ENCODE data around the gene KLHL25.

Gene KLHL25

DNA sequence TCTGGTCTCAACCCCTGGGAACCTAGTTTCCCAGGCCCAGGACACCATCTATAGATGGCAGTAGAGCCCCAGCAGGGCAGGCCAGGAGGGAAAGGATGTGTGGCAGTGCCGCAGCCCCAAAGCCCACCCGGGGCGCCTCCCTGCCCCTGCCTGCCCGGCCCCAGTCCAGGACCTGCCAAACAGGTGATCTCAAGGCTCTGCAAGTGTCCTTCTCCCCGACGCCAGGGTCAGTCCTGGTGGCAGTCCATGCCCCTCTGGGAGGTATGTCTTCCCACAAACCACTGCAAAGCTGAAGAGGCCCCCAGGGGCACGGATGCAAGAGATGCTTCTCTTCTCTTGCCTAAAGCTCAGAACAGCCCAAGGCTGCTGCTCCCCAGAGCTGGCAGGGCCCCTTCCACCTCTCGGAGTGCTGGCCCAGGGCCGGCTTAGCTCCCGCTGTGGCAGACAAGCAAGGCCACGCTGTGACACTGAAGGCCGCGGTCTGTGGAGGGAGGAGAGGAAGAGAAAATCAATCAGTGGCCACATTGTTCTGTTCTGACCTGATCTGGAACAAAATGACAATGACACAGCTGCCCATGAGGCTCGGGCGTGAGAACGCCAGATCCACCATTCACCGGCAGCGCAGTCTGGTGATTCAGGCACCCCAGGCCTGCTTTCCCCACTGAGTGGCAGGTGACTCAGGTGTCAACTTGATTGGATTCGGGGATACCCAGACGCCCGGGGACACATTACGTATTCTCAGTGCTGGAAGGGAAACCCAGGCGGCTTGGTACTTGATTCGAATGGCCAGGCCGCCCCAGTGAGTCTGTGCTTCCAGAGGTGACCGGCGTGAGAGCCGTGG lies 34.0 kb downstream of the KLHL25 start:
- no peak for DNase-seq

DNA sequence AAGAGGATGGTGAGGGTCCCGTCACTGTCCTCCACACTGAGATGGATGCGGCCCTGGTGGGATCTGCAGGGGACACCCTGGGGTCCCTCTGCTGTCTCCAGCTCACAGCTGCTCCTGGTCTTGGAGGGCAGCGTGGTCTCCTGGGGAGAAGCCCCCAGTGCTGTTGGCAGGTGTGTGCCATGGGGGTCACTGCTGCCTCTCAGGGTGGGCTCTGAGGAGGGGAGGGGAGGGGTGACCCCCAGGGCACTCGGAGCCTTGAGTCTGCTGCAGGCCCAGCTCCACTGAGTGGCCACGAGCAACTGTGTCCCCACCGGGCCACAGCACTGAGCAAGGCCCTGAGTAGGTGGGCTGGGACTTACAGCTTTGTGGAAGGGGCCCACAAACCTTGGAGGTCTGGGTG lies 34.7 kb downstream of the KLHL25 start:
- DNase-seq = no peak

DNA sequence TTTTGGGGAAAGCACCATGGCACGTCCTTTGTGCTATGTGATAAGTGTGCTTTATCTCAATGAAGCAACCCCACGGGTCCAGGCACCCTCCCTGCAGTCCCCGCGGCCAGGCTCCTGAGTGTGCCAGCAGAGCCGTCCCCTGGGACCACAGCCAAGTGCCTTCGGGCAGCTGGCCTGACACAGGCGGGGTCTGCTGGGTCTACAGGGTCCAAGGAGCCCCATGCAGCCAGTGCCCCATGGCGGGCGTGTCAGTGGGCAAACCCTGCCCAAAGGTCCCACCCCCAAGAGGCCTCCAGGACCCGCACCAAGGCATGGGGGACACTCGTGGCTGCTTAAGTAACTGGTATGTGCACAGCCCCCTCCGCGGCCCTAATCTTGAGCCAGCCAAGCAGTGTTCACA lies 35.3 kb downstream of the KLHL25 start:
- DNase-seq = no peak

DNA sequence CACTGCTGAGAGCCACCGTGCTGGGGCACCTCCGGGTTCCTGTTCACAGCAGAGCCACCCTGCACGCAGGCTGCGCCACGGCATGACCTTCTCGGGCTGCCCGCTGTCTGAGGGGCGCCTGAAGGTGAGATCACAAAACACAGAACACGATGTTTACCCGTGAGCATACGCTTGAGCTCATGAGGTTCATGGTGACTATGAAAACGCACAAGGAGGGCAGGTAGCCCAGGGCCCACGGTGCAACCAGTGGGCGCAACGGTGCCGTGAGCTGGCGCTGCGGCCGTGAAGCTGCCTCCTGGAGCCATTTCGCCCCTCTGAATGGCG lies 36.1 kb downstream of the KLHL25 start:
- DNase-seq = no peak

DNA sequence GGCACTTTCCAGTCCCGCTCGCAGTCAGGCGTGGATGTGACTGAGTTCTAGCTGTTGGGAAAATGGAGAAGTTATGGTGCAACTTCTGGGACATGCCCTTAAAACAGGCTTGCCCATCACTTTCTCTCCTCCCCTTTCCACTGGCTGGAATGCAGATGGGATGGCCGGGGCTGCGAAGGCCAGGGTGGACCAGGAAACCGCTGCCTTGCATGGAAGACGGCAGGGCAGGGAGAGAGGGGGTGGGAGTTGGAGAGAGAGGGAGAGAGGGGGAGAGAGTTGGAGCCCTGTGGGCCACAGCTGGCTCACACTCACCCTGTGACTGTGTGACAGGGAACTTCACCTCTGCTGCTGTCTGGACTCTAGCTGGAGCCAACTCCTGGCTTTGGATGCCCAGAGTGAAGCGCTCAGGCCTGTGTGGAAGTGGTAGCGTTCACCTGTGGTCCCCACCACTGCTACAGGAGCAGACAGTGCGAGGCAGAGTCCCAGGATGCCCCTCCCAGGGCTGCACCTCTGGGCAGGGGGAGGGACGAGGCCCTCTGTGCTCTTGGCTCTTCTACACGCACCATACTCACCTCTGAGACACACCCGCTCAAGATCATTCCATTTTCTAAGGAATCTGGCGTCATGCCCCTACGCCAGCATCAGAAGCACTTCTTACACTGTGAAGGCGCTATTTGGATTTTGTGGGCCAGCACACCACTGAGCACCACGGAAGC lies 36.6 kb downstream of the KLHL25 start:
- no peak for DNase-seq

DNA sequence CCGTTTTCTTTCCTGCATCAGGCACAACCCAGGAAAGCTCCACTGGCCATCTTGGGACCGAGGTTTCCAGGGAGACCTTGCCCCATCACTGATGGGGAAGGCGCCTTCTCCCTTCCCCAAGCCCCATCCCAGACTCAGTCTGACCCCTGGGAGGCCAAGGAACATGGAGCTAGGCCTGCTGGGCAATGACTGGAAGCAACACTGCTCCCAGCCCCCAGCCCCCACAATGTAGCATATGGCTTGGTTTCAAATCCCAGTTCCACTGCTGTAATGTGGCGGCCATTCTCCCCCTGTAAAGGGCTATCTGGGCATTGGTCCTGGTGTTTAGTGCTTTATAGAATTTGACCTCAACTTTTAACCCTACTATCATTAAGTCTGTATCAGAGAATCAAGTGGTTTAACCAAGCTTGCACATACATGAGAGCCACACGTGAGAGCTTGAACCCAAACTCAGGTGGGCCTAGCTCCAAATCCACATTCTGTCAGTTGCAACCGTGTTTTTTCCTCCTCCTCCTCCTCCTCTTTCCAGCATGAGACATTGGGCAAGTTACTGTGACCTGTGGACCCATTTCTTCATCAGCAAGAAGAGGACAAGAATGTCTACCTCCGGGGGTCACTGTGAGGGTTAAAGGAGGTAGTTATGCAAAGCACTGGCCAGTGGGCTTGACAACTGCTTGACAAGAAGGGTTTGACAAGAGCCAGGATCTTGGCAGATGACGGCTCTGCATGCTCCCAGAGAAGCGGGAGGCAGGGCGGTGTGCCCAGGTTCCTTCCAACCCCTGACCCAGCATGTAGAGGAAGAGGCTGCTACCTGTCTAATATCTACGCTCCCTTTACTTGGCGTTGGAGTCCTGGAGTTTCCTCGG lies 37.4 kb downstream of the KLHL25 start:
- DNase-seq = no peak

DNA sequence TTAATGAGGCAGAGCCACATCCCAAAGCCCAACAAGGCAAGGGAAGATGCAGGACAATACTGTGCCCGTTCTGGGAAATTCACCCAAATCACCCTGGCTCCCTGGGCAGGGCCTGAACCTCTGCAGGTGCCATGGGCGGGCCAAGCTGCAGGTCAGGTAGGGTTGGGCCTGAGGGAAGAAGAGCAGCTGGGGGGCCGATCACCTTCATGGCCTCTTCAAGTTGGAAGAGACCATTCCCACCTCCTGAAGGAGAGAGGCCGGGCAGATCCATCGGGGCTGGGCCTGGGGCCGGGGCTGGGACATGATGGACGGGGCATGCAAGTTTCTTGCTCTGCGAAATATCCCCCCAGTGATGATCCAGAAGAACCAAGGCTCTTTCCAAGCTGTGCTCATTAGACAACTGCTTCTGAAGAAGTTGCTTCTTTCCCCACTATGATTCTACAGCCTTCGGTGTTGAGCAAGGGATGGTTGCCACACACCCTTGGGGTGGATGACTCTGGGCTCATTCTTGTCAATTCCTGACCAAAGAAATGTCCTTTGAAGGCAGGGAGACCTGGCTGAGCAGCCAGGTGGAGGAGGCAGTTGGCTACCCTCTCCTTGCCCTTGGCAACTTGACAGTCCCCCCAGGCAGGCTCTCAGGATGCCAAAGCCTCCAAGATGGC lies 38.2 kb downstream of the KLHL25 start:
- DNase-seq = no peak

DNA sequence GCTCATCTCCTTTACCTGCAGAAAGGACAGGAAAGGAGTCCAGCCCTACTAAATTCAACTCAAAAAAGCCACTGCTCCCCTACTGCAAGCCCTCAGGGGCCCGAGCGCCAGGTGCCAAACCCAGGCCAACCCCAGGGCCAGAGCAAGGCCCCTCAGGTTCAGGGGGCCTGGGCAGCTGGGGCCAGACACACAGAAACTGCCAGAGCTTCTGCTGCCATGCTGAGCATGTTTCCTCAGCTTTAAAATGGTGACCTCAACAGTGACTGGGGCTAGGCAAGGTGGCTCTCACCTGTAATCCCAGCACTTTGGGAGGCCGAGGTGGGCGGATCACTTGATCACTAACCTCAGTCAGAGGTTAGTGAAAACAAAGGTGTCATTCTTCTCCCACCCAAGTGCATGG lies 38.8 kb downstream of the KLHL25 start:
- no peak for DNase-seq

DNA sequence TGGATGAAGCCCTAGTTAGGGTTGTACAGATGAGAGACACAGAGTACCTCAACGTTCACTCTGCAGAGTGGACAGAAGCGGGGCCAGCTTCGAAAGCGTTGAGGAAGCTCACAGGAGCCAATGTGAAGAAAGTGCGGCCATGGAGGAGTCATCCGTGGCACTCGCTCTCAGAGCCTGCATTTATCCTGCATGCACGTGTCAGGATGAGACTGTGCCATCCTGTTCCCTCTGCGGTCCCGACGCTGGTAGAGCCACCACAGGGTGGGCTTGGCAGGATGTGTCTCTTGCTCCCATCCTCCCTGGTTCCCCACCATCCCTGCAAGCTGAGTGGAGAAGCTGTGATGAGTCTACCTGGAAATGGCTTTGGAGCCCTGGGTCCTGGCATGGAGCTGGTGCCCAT lies 39.3 kb downstream of the KLHL25 start:
- DNase-seq = no peak

DNA sequence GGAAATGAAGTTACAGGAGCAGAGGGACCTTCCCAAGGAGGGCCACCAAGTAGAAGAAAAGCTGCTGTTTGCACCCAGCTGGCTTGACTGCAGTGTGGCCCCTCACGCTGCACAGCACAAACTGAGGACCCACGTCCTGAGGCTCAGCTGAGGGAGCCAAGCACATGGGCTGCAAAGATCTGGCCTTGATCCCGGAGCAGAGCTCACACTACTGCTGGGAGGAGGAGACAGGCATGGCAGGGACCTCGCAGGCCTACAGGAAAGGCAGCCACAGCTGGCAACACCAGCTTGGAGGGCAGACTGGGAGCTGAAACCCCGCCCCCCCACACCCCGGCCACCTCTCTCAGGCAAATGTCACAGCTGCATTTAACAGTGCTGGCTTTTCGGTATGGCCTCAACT lies 39.7 kb downstream of the KLHL25 start:
- no peak for DNase-seq

DNA sequence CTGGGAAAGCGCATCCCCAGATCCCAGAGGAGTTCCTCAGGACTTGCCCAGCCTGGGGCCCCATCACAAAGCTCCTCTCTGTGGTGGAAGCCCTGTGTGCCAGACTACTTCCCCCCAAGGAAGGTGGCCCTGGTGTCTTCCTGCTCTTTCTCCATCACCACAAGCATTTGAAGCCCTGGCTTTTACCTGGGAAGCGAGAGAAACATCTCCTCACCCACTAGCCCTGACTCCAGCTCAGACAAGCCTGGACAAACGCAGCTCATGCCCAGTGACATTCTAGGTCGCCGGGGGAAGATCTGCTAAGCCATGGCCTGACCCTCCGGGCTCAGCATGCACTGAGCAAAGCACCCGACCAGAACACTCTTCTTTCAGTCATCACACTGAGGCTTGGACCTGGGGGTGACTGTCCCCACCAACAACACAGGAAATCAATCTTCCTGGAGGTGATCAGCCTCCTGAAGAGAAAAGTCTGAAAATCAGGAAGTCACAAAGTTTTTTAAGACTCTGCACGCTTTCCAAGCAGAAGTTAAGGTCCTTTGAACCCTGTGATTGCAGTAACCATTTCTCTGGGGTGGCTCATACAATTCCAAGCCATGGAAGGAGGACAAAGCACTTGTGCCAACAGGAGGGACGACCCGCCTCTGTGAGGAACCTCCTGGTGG lies 40.8 kb downstream of the KLHL25 start:
- DNase-seq = no peak

DNA sequence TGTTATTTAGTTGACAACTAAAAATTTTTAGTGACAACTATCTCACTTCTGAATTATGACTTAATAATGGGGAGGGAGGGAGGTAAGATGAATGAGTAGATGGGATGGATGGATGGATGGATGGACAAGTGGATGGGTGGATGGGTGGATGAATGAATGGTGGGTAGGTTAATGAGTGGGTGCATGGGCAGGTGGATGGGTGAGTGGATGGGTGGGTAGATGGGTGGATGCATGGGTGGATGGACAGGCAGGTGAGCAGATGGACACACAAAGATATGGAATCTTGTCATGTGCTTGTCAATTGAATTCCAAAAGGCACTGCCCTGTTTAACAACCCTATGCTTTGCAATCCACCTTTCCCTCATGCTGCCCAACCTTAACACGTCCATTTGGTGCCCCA lies 41.5 kb downstream of the KLHL25 start:
- DNase-seq = no peak

DNA sequence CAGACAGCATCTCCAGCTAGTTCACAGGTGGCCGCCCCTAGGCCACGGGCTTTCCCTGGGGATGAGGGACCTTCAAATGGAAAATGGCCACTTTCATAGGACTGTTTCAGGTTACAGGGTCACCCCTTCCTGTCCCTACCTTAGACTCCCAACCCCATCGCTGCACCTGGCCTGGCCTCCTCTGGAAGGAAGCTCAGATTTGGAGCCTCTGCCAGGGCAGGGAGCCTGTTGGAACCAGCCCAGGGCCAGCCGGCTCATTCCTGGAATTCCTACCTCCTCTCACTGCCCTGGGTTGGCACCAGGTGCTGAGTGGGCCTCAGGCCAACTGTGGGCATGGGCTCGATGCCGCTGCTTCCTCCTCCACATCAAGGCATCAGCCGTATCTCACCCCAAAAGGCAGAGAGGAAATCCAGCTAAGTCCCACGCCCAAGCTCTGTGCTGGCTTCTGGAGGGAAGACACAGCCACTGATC lies 42.2 kb downstream of the KLHL25 start:
- no peak for DNase-seq

DNA sequence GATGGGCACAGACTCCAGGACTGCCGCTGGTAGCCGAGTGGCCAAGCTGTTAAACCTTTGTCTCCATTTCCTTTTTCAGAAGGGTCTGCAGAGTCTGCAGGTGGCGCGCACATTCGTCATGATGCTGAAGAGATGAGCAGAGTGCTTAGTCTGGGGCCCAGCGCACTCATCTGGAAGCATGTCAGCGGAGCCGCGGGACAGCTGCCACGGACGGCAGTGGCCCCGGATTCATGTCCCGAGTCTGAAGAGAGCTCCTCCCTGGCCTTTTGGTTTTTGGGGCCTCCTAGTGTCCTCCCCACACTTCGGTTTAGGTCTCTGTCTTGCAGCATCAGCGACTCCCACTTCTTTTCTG lies 42.6 kb downstream of the KLHL25 start:
- DNase-seq = no peak

DNA sequence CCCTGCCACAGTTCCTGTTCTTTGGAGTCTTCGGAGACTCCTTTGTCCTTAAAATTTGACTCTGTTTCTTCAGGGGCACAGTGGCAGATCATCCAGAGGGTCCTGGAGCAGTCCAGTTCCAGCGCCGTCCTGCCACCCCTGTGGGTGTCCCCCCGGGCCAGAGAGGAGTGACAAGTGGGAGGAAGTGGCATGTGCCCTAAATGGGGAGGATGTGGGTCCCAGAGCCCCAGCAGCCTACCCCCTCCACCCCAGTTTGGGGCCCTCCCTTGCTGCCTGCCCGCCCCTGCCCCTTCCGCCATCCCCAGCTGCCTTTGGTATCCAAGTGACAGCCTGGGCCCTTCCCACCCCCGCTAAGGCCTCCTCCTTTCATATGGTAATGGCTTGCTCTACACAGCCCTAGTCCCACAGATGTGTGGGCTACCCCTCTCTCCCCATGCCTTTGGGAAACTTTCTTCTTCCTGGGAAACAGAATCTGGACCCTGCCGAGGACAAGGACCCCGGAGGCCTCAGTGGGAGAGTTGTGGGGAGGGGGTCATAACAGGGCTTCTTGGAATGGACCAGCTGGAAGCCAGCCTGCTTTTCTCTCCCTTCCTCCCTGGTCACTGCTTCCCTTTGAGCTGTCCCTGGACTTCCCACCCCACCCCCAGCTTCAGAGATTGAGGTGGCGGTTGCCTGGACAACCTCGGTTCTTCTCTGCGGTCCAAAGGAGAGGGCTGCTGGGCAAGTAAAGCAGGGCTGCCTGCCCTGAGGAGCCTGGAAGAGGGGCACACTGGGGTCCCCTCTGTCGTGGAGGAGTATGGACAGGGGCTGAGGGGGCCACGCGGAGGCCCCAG lies 43.2 kb downstream of the KLHL25 start:
- DNase-seq = no peak

DNA sequence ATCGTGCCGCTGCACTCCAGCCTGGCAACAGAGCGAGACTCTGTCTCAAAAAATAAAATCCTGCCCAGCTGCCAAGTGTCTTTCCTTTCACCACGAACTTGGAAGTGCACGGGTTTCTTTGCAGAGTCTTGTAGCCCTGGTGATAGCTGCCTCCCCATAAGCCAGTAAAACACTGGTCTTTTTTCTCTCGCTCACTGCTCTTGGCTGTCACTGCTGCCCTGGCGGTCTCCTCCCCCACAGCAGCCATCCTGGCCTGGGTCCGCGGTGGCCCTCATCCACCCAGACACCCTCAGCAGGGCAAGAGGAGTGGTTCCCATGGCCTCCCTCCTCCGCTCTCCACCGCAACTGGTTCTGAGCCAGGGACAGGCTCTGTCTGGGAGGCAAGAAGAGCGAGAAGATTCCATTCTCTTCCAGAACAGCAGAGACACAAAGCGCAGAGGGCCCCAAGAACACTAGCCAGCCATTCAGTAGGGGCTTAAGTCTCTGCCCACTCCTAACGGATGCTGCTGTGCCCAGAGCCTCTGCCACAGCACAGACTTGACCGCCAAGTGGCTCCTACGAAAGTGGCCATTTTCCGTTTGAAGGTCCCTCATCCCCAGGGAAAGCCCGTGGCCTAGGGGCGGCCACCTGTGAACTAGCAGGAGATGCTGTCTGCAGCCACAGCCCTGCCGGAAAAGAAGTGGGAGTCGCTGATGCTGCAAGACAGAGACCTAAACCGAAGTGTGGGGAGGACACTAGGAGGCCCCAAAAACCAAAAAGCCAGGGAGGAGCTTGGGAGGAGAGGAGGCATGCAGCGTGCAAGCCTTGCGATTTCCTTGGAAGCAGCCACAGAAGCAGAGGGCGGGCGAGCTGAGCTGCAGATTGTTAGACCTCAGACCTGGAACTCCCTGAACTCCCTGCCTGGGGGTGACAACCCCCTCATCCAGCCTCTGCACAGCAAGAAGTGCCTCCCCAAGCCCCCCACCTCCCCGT lies 44.1 kb downstream of the KLHL25 start:
- DNase-seq = peak; percentile 26

DNA sequence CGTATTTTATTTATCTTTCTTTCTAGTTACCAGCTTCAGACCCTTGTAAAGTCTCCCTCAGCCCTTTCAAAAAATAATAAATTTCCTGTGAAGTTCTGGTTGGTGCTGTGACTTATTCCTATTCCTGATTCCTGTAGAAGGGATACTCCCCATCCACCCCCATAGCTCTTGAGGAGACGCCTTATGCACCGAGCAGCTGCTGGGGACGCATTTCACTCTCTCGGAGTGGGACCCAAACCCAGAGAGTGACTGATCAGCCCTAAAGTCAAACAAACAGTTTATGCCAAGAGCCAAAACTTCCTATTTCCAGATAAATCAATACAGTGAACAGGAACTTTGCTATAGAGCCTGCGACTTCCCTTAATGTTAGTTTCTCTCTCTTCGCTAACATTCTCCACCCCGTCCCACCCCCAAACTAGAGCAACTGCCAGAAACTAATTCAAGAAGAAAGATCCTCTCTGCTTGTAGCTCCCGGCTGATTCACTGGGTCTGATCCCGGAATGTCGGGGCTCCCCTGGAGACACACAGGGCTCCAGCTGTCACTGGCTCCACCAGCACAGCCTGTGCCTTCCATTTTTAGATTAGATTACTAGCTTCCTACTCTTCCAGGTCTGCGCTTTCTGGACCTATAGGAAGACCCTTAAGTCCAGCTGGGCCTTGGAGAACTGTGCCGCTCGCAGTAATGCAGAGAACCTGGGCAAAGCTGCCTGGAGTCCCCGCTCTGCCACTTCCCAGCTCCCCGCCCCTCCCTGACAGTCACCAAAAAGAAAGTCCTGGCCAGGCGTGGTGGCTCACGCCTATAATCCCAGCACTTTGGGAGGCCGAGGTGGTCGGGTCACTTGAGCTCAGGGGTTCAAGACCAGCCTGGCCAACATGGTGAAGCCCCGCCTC lies 45.2 kb downstream of the KLHL25 start:
- DNase-seq = peak; percentile 45

DNA sequence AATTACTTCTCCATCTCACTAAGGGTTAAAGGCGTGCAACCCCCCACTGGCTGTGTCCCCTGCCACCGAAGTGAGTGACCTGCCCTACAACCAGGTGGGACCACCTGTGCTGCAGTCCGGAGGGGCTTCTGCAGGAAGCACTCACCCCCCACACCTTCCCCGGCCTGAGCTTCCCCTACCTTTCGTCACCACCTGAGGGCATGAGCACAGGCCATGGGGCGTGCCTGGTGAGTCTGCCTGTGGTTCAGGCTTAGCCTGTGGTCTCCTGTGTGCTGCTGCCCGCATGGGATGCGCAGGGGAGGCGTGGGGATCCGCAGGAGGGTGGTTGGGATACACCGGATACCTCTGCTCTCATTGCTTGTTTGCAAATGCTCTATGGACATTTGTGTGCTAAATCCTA lies 46.0 kb downstream of the KLHL25 start:
- no peak for DNase-seq

DNA sequence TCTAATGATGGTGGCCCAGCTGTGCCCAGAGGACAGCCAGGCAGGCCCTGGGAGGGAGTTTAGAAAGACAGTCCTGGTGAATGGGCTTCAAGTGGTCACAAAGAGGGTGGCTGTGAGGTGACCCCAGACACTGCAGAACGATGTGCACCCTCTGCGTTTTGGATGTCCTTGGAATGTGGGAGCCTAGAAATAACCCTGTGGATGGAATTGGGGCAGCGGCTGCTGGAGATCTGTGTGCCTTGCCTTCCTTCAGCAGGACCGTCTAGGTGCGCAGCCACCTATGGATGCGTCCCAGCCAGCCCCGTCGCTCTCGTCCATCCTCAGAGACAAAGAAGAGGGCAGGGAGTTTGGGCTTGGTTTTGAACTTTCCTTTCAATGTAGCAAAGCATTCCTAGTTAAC lies 46.5 kb downstream of the KLHL25 start:
- no peak for DNase-seq

All from fibroblast of skin of right biceps (primary cell).